Measurements from ENCODE around the gene NDUFA3. TPM values are rescaled to one million over a fixed set of nuclear protein-coding genes. Genes with fewer than 3 reads are reported as not detected.

The NDUFA3 gene
- total and polyA plus RNA-seq, 2 of the 13 experiments (the other 11 are each of a cell fraction or from before 2014, with no cell fraction given) = 31.6 to 75.4 TPM

GRCh38 chr19:54125713-54126112 lies 23.1 kb downstream of the NDUFA3 start:
- FAIRE-seq = no peak
- in situ Hi-C loops (cut with HindIII; ENCODE audit: extremely low pct_ligation_motif_present, low pct_unique_long_range_greater_than_20kb) (no loop called here), intact Hi-C loops (cut with micrococcal nuclease; ENCODE audit: unreplicated experiment) (no loop called here)
- ChIA-PET POLR2A (no interaction called here), CTCF (ENCODE audit: low intra/inter-chr PET ratio, low total read pairs) (no interaction called here)
- Histone ChIP-seq H3K27ac (ENCODE audit: extremely low read length, insufficient read depth, low read length) (no peak overlapping the region), H4K20me1 (ENCODE audit: insufficient read depth, low read length) (no peaks in the 10 kb centered on the region), H3K9ac (ENCODE audit: insufficient read depth, low read depth, low read length) (no peak overlapping the region), H3K4me2 (ENCODE audit: low read depth, low read length) (no peak overlapping the region), H3K36me3 (replicated peaks in 1 of 2; ENCODE audit: control insufficient read depth in 1 of 2, insufficient read depth in 2 of 2, low read length in 2 of 2) (peaks cover 23 to 67% of the 10 kb centered on the region in 2 experiments; a peak in 4 of 5 replicates), H3K79me2 (ENCODE audit: insufficient read depth, low read length) (no peaks in the 10 kb centered on the region), H3K4me1 (ENCODE audit: insufficient read depth, low read length) (no peaks in the 10 kb centered on the region), H3K4me3 (replicated peaks in 1 of 3; ENCODE audit: insufficient read depth in 1 of 3, low read depth in 2 of 3, low read length in 3 of 3) (no peak overlapping the region), H3K27me3 (ENCODE audit: control insufficient read depth in 1 of 2, insufficient read depth in 2 of 2, low read length in 2 of 2) (no peaks in the 10 kb centered on the region), H2AFZ (ENCODE audit: low read length) (no peak overlapping the region), H3K9me3 (ENCODE audit: low read length) (no peaks in the 10 kb centered on the region)
- no peak for ATAC-seq
- WGBS (ENCODE audit: low lambda C conversion rate) = 100% methylated on average over 1 of the region's 9 CpGs
- BruUV-seq (replicated peaks) = no TSS peak
- TF ChIP-seq FOXJ3 (CRISPR knock-in tag; IDR thresholded peaks at IDR 0.05; ENCODE audit: borderline replicate concordance) = no peak
- TF ChIP-seq THAP9 (CRISPR knock-in tag; IDR thresholded peaks at IDR 0.05; ENCODE audit: borderline replicate concordance) = no peak
- no peak for TF ChIP-seq ZNF432 (CRISPR knock-in tag; IDR thresholded peaks at IDR 0.05; ENCODE audit: borderline replicate concordance)
- TF ChIP-seq SMYD3 (CRISPR knock-in tag; IDR thresholded peaks at IDR 0.05) = no peak
- no peak for TF ChIP-seq XBP1 (CRISPR knock-in tag; IDR thresholded peaks at IDR 0.05)
- TF ChIP-seq MIXL1 (CRISPR knock-in tag; IDR thresholded peaks at IDR 0.05) = no peak
- TF ChIP-seq, protein P1, sequence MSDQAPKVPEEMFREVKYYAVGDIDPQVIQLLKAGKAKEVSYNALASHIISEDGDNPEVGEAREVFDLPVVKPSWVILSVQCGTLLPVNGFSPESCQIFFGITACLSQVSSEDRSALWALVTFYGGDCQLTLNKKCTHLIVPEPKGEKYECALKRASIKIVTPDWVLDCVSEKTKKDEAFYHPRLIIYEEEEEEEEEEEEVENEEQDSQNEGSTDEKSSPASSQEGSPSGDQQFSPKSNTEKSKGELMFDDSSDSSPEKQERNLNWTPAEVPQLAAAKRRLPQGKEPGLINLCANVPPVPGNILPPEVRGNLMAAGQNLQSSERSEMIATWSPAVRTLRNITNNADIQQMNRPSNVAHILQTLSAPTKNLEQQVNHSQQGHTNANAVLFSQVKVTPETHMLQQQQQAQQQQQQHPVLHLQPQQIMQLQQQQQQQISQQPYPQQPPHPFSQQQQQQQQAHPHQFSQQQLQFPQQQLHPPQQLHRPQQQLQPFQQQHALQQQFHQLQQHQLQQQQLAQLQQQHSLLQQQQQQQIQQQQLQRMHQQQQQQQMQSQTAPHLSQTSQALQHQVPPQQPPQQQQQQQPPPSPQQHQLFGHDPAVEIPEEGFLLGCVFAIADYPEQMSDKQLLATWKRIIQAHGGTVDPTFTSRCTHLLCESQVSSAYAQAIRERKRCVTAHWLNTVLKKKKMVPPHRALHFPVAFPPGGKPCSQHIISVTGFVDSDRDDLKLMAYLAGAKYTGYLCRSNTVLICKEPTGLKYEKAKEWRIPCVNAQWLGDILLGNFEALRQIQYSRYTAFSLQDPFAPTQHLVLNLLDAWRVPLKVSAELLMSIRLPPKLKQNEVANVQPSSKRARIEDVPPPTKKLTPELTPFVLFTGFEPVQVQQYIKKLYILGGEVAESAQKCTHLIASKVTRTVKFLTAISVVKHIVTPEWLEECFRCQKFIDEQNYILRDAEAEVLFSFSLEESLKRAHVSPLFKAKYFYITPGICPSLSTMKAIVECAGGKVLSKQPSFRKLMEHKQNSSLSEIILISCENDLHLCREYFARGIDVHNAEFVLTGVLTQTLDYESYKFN (CRISPR knock-in tag; conservative IDR thresholded peaks at IDR 0.05) = no peak
- TF ChIP-seq RNF219 (CRISPR knock-in tag; IDR thresholded peaks at IDR 0.05) = no peak
- no peak for TF ChIP-seq HOXA5 (CRISPR knock-in tag; IDR thresholded peaks at IDR 0.05)
- TF ChIP-seq ZNF780A (CRISPR knock-in tag; IDR thresholded peaks at IDR 0.05) = no peak
- no peak for TF ChIP-seq ZSCAN12 (CRISPR knock-in tag; IDR thresholded peaks at IDR 0.05)
- no peak for TF ChIP-seq ZNF660 (CRISPR knock-in tag; IDR thresholded peaks at IDR 0.05; ENCODE audit: borderline replicate concordance, low read depth)
- no peak for TF ChIP-seq ELF3 (CRISPR knock-in tag; IDR thresholded peaks at IDR 0.05)
- DNase-seq (ENCODE audit: low spot score) = no peak
